Measurements from ENCODE around the gene S100A5.

DNA sequence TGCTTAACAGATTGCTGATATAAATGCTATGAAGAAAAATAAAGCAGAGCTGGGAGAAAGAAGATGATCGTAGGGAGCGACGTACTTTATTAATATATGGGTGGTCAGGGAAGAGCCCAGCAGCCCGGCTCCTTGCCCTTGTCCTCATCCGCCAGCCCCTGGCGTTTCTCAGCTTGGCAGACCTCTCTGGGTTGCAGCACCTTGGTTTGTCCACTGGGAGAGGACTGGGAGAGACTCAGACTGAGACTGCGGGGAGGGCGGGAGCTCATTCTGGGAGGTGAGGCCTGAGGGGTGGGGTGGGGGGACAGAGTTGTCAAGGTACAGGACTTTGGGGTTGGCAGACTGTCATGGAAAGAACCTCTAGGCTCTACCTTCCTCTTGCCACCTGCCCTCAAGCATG, 11.6 kb upstream of the S100A5 start:
- TF ChIP-seq, protein P1, sequence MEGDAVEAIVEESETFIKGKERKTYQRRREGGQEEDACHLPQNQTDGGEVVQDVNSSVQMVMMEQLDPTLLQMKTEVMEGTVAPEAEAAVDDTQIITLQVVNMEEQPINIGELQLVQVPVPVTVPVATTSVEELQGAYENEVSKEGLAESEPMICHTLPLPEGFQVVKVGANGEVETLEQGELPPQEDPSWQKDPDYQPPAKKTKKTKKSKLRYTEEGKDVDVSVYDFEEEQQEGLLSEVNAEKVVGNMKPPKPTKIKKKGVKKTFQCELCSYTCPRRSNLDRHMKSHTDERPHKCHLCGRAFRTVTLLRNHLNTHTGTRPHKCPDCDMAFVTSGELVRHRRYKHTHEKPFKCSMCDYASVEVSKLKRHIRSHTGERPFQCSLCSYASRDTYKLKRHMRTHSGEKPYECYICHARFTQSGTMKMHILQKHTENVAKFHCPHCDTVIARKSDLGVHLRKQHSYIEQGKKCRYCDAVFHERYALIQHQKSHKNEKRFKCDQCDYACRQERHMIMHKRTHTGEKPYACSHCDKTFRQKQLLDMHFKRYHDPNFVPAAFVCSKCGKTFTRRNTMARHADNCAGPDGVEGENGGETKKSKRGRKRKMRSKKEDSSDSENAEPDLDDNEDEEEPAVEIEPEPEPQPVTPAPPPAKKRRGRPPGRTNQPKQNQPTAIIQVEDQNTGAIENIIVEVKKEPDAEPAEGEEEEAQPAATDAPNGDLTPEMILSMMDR (IDR thresholded peaks at IDR 0.05; ENCODE audit: low read depth, low read length) = no peak
- TF ChIP-seq POLR2A (IDR thresholded peaks at IDR 0.05; ENCODE audit: extremely low read depth, insufficient read length) = no peak
- no peak for TF ChIP-seq MYC (IDR thresholded peaks at IDR 0.05; ENCODE audit: low read depth, low read length)

Data from NB4 (cell line).